ENCODE data around the gene MAGI2.

The MAGI2 gene

DNA sequence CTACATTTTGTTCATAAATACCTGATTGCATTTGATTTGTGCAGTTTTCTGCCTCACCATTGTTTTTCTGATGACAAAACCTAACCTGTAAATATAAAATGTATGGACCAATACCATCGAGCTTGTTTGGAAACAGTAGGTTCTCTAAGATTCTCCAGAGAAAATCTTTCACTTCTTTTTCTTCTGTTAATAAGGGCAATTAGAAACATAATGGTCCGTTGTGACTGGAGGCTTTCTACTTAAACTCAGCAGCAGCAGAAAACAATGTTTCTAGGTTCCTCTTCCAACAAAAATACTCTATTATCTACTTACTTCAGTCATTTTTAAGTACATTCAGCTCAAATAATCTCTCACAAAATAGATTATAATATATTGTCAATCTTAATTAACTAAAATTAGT is 1053.4 kb downstream of the MAGI2 start:
- H3K36me3 ChIP-seq = no peaks in the 10 kb centered on the region
- TF ChIP-seq, protein P1, sequence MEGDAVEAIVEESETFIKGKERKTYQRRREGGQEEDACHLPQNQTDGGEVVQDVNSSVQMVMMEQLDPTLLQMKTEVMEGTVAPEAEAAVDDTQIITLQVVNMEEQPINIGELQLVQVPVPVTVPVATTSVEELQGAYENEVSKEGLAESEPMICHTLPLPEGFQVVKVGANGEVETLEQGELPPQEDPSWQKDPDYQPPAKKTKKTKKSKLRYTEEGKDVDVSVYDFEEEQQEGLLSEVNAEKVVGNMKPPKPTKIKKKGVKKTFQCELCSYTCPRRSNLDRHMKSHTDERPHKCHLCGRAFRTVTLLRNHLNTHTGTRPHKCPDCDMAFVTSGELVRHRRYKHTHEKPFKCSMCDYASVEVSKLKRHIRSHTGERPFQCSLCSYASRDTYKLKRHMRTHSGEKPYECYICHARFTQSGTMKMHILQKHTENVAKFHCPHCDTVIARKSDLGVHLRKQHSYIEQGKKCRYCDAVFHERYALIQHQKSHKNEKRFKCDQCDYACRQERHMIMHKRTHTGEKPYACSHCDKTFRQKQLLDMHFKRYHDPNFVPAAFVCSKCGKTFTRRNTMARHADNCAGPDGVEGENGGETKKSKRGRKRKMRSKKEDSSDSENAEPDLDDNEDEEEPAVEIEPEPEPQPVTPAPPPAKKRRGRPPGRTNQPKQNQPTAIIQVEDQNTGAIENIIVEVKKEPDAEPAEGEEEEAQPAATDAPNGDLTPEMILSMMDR (IDR thresholded peaks at IDR 0.05) = no peak

DNA sequence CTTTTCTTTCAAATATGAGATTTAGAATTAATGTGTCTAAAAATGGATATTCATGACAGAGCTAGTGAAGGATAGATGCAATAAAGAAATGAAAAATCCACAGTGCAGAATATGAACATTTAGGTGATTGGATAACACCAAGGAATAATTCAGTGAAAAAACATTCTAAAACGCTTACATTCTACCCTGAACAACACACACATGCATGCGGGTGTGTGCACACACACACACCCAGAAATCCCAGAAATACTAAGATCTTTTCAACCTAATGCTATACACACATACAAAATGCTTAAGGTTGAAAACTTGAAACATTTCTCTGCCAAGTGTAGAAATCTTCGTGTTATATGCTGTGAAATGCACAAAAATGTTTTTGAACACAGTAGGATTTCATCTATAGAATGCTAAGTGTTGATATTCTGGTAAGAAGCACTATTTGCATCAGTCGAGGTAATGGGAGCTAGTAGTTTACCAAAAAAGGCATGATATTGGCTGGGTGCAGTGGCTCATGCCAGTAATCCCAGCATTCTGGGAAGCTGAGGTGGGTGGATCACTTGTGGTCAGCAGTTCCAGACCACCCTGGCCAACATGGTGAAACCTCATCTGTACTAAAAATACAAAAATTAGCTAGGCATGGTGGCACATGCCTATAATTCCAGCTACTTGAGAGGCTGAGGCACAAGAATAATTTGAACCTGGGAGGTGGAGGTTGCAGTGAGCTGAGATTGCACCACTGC is 1054.3 kb downstream of the MAGI2 start:
- TF ChIP-seq, protein P1 (IDR thresholded peaks at IDR 0.05) = no peak
- Histone ChIP-seq H3K9me3 (no peaks in the 10 kb centered on the region), H3K4me3 (ENCODE audit: low read depth in 1 of 2, low read length in 1 of 2) (no peak overlapping the region), H3K36me3 (no peaks in the 10 kb centered on the region), H3K4me1 (ENCODE audit: control insufficient read depth in 1 of 2, insufficient read depth in 1 of 2, low read depth in 1 of 2, low read length in 1 of 2) (no peaks in the 10 kb centered on the region), H3K27ac (no peak overlapping the region), H3K27me3 (no peaks in the 10 kb centered on the region)

More for the DNA sequence above, 1053.4 kb downstream of the MAGI2 start:
- no peaks in the 10 kb centered on the region for H3K27me3 ChIP-seq
- no peaks in the 10 kb centered on the region for H3K9me3 ChIP-seq
- H3K27ac ChIP-seq = no peak overlapping the region
- no peak overlapping the region for H3K4me3 ChIP-seq (ENCODE audit: low read depth in 1 of 2, low read length in 1 of 2)
- no peaks in the 10 kb centered on the region for H3K4me1 ChIP-seq (ENCODE audit: control insufficient read depth in 1 of 2, insufficient read depth in 1 of 2, low read depth in 1 of 2, low read length in 1 of 2)

DNA sequence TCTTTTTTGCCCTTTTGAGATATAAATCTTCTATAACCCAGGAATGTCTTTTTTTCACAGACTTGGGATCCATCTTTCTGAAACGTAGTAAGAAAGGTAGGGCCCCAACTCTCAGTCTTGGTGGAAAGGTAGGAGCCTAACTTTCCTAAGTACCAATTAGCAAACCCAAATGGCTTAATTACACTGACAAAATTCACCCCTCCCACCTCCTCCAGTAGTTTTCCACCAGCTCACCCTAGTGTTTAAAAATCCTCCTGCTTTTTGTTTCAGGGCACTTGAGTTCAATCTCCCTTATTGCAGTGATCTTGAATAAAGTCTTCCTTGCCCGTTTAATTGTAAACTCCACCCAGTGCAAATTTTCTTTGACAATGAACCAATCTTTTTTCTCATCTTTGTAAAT is 1054.9 kb downstream of the MAGI2 start:
- H3K27ac ChIP-seq = no peak overlapping the region
- no peaks in the 10 kb centered on the region for H3K4me1 ChIP-seq (ENCODE audit: control insufficient read depth in 1 of 2, insufficient read depth in 1 of 2, low read depth in 1 of 2, low read length in 1 of 2)
- H3K36me3 ChIP-seq = no peaks in the 10 kb centered on the region
- H3K9me3 ChIP-seq = no peaks in the 10 kb centered on the region
- no peak overlapping the region for H3K4me3 ChIP-seq (ENCODE audit: low read depth in 1 of 2, low read length in 1 of 2)
- no peaks in the 10 kb centered on the region for H3K27me3 ChIP-seq
- TF ChIP-seq, protein P1 (IDR thresholded peaks at IDR 0.05) = no peak

DNA sequence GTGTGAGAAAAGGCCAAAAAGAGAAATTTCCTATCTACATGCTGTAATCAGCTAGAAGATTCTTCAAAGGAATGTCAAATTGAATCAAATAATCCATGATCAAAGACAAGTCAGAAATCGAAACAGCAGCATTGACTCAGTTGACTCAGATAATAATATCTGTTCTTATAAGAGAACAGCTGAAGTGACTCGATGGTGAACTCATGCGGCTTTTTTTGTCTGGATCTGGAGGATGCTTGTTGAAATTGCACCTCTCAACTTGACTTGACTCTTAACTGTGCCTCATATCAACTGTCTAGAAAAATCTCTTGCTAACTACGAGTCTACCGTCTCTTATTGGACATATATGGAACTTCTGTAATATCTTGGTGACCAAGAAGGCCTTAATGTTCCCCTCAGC is 1055.4 kb downstream of the MAGI2 start:
- Histone ChIP-seq H3K4me1 (ENCODE audit: control insufficient read depth in 1 of 2, insufficient read depth in 1 of 2, low read depth in 1 of 2, low read length in 1 of 2) (no peaks in the 10 kb centered on the region), H3K9me3 (no peaks in the 10 kb centered on the region), H3K36me3 (no peaks in the 10 kb centered on the region), H3K27me3 (no peaks in the 10 kb centered on the region), H3K4me3 (ENCODE audit: low read depth in 1 of 2, low read length in 1 of 2) (no peak overlapping the region), H3K27ac (no peak overlapping the region)
- TF ChIP-seq, protein P1 (IDR thresholded peaks at IDR 0.05) = no peak

DNA sequence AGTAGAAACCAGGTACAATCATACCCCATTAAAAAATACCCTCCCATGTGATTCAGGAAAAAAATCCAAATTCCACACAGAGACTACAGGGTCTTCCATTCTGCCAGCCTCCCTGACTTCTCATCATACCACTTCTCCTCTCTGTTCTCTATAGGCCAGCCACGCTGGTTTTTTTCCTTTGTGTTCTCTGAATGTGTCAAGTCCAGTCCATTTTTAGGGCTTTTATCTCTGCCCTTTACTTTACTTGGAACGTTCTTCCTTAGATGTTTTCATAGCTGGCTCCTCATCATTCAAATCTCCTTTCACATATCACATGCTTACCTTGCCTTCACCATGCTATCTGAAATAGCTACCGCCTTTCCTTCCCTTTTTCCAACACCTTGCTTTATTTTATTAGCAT is 1057.3 kb downstream of the MAGI2 start:
- H3K9me3 ChIP-seq = no peaks in the 10 kb centered on the region
- no peaks in the 10 kb centered on the region for H3K36me3 ChIP-seq
- TF ChIP-seq, protein P1 (IDR thresholded peaks at IDR 0.05) = no peak
- no peaks in the 10 kb centered on the region for H3K27me3 ChIP-seq
- H3K4me3 ChIP-seq (ENCODE audit: low read depth in 1 of 2, low read length in 1 of 2) = no peak overlapping the region
- no peaks in the 10 kb centered on the region for H3K4me1 ChIP-seq (ENCODE audit: control insufficient read depth in 1 of 2, insufficient read depth in 1 of 2, low read depth in 1 of 2, low read length in 1 of 2)
- H3K27ac ChIP-seq = no peak overlapping the region

Data from neutrophil (primary cell).